Liver (tissue), 9 donors: ENCODE measurements around the gene NUDT14. TPM values are rescaled to one million over a fixed set of nuclear protein-coding genes. Genes with fewer than 3 reads are reported as not detected.

Experiments used
- DNase-seq: peaks from one replicate; pipeline ENCODE4 v3.0.0-alpha.2; 2017; ENCODE audit warnings: low spot score
- H3K27ac ChIP-seq, 2 donors: one replicate each; pipeline ENCODE4 v1.7.0; 2013; ENCODE audit warnings: inconsistent platforms in 2 of 2, low read length in 2 of 2, control low read depth in 1 of 2, low read depth in 1 of 2, mild to moderate bottlenecking in 1 of 2
- H3K27me3 ChIP-seq, 4 donors: one replicate each; pipeline versions ENCODE4 v1.6.1 to v1.7.0; 2013; ENCODE audit warnings: low read length in 3 of 4, inconsistent platforms in 1 of 4, mild to moderate bottlenecking in 1 of 4, moderate library complexity in 1 of 4; ENCODE audit not compliant: control insufficient read depth in 4 of 4, insufficient read depth in 4 of 4
- H3K36me3 ChIP-seq, 4 donors: one replicate each; pipeline versions ENCODE4 v1.6.1 to v1.7.0; 2013; ENCODE audit warnings: low read length in 3 of 4, mild to moderate bottlenecking in 3 of 4, low read depth in 1 of 4, moderate library complexity in 1 of 4; ENCODE audit not compliant: control insufficient read depth in 4 of 4, insufficient read depth in 3 of 4
- H3K4me1 ChIP-seq, 4 donors: one replicate each; pipeline versions ENCODE4 v1.6.1 to v1.7.0; 2013; ENCODE audit warnings: low read length in 3 of 4, mild to moderate bottlenecking in 3 of 4, moderate library complexity in 1 of 4; ENCODE audit not compliant: control insufficient read depth in 4 of 4, insufficient read depth in 4 of 4
- H3K4me3 ChIP-seq, 3 donors: one replicate each; pipeline versions ENCODE4 v1.6.1 to v1.7.0; 2013; ENCODE audit warnings: low read length in 3 of 3, control low read depth in 1 of 3, low read depth in 1 of 3, mild to moderate bottlenecking in 1 of 3
- H3K9ac ChIP-seq, 2 donors: one replicate each; pipeline ENCODE4 v1.7.0; 2013; ENCODE audit warnings: low read length in 2 of 2, mild to moderate bottlenecking in 2 of 2, moderate library complexity in 2 of 2, control low read depth in 1 of 2, low read depth in 1 of 2
- H3K9me3 ChIP-seq, 4 donors: one replicate each; pipeline versions ENCODE4 v1.6.1 to v1.7.0; 2013; ENCODE audit warnings: low read length in 3 of 4; ENCODE audit not compliant: control insufficient read depth in 4 of 4
- ATF3 ChIP-seq: IDR thresholded peaks from 2 replicates; pipeline ENCODE4 v1.6.1; 2016; ENCODE audit warnings: antibody characterized with exemption
- EGR1 ChIP-seq, 2 donors: IDR thresholded peaks; 2 replicates each; pipeline ENCODE4 v1.6.1; 2016 to 2018; ENCODE audit warnings: antibody characterized with exemption in 2 of 2, low read depth in 2 of 2
- FOXA1 ChIP-seq: IDR thresholded peaks from 2 replicates; pipeline ENCODE4 v1.6.1; 2016; ENCODE audit warnings: antibody characterized with exemption
- GABPA ChIP-seq, 2 donors: IDR thresholded peaks in 1 of 2; conservative IDR thresholded peaks in 1 of 2; 2 replicates each; pipeline ENCODE4 v1.6.1; 2016; ENCODE audit warnings: antibody characterized with exemption in 2 of 2, mild to moderate bottlenecking in 1 of 2, moderate library complexity in 1 of 2
- HNF4A ChIP-seq, 2 donors: conservative IDR thresholded peaks; 2 replicates each; pipeline ENCODE4 v1.6.1; 2016; ENCODE audit warnings: antibody characterized with exemption in 2 of 2, mild to moderate bottlenecking in 2 of 2
- HNF4G ChIP-seq: IDR thresholded peaks from 2 replicates; pipeline ENCODE4 v1.6.1; 2016; ENCODE audit warnings: antibody characterized with exemption
- MAX ChIP-seq: IDR thresholded peaks from 2 replicates; pipeline ENCODE4 v1.6.1; 2016; ENCODE audit warnings: antibody characterized with exemption
- NR2F2 ChIP-seq: IDR thresholded peaks from 2 replicates; pipeline ENCODE4 v1.6.1; 2016; ENCODE audit warnings: antibody characterized with exemption
- RAD21 ChIP-seq, 2 donors: IDR thresholded peaks; 2 replicates each; pipeline ENCODE4 v1.6.1; 2016; ENCODE audit warnings: antibody characterized with exemption in 2 of 2, mild to moderate bottlenecking in 2 of 2
- RXRA ChIP-seq, 2 donors: IDR thresholded peaks; 2 replicates each; pipeline ENCODE4 v1.6.1; 2017 to 2018; ENCODE audit warnings: antibody characterized with exemption in 2 of 2, mild to moderate bottlenecking in 1 of 2
- SP1 ChIP-seq: IDR thresholded peaks from 2 replicates; pipeline ENCODE4 v1.6.1; 2018; ENCODE audit warnings: antibody characterized with exemption, mild to moderate bottlenecking
- TAF1 ChIP-seq: conservative IDR thresholded peaks from 2 replicates; pipeline ENCODE4 v1.6.1; 2016; ENCODE audit warnings: antibody characterized with exemption, mild to moderate bottlenecking
- YY1 ChIP-seq: IDR thresholded peaks from 2 replicates; pipeline ENCODE4 v1.6.1; 2016; ENCODE audit warnings: antibody characterized with exemption, mild to moderate bottlenecking
- WGBS: extraction: QIAGEN DNeasy Blood & Tissue Kit; methylation state at CpG from one replicate; pipeline ENCODE4 v1.1.7; 2013; 5-methylcytosine and 5-hydroxymethylcytosine counted together
- polyA plus RNA-seq, 2 donors: library from polyadenylated mRNA; stranded (reverse) in 1 of 2; unstranded in 1 of 2; fragments of 200-250 nt in 1 of 2; fragments of >200 nt in 1 of 2; fragmentation: Nextera tagmentation in 1 of 2; extraction: Ambion mirVana in 1 of 2; gene quantifications; one replicate each; pipeline versions ENCODE4 v1.2.1 to v1.2.3, GENCODE V29; 2013 to 2015
- total RNA-seq, 2 donors: library from RNA; depleted of rRNA; stranded (reverse); fragments of >200 nt; gene quantifications; one replicate each; pipeline ENCODE4 v1.2.3, GENCODE V29; 2014
- TF ChIP-seq, protein P1 (sequence below): IDR thresholded peaks from 2 replicates; pipeline ENCODE4 v1.6.1; 2016; ENCODE audit warnings: antibody characterized with exemption
- TF ChIP-seq, protein P2 (sequence below): IDR thresholded peaks from 2 replicates; pipeline ENCODE4 v1.6.1; 2016; ENCODE audit warnings: antibody characterized with exemption, mild to moderate bottlenecking
- donor health status: healthy.
- donor health status: healthy.
- donor health status: healthy.
- donor health status: healthy.
- donor health status: healthy.

Gene NUDT14
- total and polyA plus RNA-seq, 4 donors = 3.8 to 24.2 (median 8.0) TPM

GRCh38 chr14:105167303-105168092, 13.6 kb downstream of the NUDT14 start (continued):
- TF ChIP-seq YY1 (no peak), EGR1 (IDR thresholded peaks at IDR 0.05; ENCODE audit: low read depth in 2 of 2) (no peak), RXRA (IDR thresholded peaks at IDR 0.05) (no peak), HNF4A (conservative IDR thresholded peaks at IDR 0.05) (no peak), TAF1 (no peak)
- TF ChIP-seq, protein P1, sequence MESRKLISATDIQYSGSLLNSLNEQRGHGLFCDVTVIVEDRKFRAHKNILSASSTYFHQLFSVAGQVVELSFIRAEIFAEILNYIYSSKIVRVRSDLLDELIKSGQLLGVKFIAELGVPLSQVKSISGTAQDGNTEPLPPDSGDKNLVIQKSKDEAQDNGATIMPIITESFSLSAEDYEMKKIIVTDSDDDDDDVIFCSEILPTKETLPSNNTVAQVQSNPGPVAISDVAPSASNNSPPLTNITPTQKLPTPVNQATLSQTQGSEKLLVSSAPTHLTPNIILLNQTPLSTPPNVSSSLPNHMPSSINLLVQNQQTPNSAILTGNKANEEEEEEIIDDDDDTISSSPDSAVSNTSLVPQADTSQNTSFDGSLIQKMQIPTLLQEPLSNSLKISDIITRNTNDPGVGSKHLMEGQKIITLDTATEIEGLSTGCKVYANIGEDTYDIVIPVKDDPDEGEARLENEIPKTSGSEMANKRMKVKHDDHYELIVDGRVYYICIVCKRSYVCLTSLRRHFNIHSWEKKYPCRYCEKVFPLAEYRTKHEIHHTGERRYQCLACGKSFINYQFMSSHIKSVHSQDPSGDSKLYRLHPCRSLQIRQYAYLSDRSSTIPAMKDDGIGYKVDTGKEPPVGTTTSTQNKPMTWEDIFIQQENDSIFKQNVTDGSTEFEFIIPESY = no peak

DNA sequence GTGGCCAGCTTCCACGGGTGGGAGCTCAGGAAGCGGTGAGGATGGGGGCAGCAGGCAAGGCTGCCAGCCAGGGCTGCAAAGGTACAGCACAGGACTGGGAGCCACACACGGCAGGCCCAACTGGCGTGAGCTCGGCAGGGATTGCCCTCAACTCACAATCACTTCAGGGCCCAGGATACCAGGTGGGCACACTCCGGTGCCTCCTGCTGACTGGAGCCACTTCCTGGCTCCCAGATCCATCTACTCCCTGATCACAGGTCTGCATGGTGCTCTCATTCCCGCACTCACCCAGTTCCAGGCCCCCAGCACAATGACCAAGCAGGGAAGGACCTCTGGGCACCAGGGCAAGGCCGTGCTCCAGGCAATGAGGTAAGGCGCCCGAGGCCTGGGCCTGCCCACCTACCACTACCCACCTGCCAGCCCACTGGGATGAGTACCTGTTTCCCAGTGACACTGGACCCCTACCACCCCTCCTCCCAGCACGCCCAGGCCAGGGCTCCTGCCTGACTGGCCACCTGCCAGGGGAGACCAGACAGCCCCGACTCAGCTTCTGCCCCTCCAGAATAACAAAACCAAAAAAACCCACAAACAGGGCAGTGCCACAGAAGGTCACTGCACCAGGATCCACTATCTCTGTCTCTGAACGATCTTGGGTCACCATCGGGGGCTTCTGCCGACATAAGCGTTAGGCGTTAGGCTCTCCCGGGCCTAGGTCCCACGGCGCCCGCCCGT, 14.4 kb downstream of the NUDT14 start:
- Histone ChIP-seq H3K4me1 (peaks cover 0 to 12% (median 11%) of the 10 kb centered on the region in 4 donors), H3K4me3 (no peak overlapping the region), H3K9ac (no peak overlapping the region), H3K27me3 (peaks cover 0 to 3% (median 0%) of the 10 kb centered on the region in 4 donors), H3K27ac (no peak overlapping the region), H3K9me3 (no peaks in the 10 kb centered on the region), H3K36me3 (no peaks in the 10 kb centered on the region)
- 64% methylated on average over 22 of the region's 22 CpGs for WGBS
- DNase-seq = no peak
- TF ChIP-seq FOXA1 (no peak), RAD21 (IDR thresholded peaks at IDR 0.05) (no peak), MAX (no peak), GABPA (IDR thresholded peaks at IDR 0.05 in 1 of 2, conservative IDR thresholded peaks at IDR 0.05 in 1 of 2) (no peak), EGR1 (IDR thresholded peaks at IDR 0.05; ENCODE audit: low read depth in 2 of 2) (no peak), NR2F2 (no peak), HNF4A (conservative IDR thresholded peaks at IDR 0.05) (no peak), ATF3 (no peak), YY1 (no peak), HNF4G (no peak), SP1 (no peak)
- TF ChIP-seq, protein P2, sequence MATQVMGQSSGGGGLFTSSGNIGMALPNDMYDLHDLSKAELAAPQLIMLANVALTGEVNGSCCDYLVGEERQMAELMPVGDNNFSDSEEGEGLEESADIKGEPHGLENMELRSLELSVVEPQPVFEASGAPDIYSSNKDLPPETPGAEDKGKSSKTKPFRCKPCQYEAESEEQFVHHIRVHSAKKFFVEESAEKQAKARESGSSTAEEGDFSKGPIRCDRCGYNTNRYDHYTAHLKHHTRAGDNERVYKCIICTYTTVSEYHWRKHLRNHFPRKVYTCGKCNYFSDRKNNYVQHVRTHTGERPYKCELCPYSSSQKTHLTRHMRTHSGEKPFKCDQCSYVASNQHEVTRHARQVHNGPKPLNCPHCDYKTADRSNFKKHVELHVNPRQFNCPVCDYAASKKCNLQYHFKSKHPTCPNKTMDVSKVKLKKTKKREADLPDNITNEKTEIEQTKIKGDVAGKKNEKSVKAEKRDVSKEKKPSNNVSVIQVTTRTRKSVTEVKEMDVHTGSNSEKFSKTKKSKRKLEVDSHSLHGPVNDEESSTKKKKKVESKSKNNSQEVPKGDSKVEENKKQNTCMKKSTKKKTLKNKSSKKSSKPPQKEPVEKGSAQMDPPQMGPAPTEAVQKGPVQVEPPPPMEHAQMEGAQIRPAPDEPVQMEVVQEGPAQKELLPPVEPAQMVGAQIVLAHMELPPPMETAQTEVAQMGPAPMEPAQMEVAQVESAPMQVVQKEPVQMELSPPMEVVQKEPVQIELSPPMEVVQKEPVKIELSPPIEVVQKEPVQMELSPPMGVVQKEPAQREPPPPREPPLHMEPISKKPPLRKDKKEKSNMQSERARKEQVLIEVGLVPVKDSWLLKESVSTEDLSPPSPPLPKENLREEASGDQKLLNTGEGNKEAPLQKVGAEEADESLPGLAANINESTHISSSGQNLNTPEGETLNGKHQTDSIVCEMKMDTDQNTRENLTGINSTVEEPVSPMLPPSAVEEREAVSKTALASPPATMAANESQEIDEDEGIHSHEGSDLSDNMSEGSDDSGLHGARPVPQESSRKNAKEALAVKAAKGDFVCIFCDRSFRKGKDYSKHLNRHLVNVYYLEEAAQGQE = no peak
